IPS-18a (cell line): Measurements from ENCODE around the gene PANX2.

Source experiments
- H3K27ac ChIP-seq: one replicate; pipeline ENCODE4 v1.5.1; 2013; ENCODE audit warnings: low read length
- H3K27me3 ChIP-seq: one replicate; pipeline ENCODE4 v1.6.1; 2013; ENCODE audit warnings: mild to moderate bottlenecking, low read length; ENCODE audit not compliant: control insufficient read depth, insufficient read depth
- H3K36me3 ChIP-seq: one replicate; pipeline ENCODE4 v1.6.1; 2013; ENCODE audit warnings: low read depth, low read length; ENCODE audit not compliant: control insufficient read depth
- H3K4me1 ChIP-seq: one replicate; pipeline ENCODE4 v1.6.1; 2013; ENCODE audit warnings: low read depth, low read length; ENCODE audit not compliant: control insufficient read depth
- H3K4me3 ChIP-seq: one replicate; pipeline ENCODE4 v1.5.1; 2013; ENCODE audit warnings: low read length
- H3K9ac ChIP-seq: one replicate; pipeline ENCODE4 v1.6.1; 2013; ENCODE audit warnings: mild to moderate bottlenecking, low read length, moderate library complexity
- H3K9me3 ChIP-seq: one replicate; pipeline ENCODE4 v1.6.1; 2013; ENCODE audit warnings: low read depth, low read length; ENCODE audit not compliant: control insufficient read depth

PANX2 gene

DNA sequence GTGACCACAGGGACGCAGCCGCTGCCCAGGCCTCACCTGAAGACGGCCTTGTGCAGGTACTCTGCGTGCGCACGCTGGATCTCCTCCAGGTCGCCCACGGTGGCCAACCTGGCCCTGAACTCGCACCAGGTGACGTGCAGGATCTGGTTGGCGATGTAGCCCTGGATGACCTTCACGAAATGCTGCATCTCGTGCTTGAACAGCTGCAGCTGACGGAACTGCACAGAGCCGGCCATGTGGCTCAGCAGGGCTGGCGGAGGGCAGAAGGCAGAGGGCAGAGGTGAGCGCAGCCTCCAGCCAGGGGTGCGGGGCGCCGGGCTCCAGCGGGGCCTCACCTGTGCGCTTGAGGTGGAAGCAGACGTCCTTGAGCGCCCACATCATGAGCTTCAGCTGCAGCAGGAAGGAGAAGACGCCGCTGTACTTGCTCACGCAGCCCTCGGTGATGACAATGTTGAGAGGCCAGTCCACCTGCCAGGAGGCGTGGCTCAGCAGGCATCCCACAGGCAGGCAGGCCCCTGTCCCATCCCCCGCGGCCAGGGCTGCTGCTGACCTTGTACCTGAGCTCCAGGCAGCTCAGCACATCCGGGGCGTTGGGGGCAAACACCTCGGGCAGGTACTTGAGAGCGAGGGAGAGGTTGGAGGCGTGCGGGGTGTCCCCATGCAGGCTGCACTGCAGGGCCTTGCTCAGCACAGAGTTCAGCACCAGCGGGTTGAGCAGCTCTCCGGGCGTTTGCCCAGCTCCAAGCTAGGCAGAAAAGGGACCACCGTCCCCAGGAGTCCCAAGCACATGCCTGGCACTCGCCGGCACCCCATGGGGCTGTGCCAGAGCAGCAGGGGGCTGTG lies 47.8 kb downstream of the PANX2 start:
- H3K4me3 ChIP-seq: no peak overlapping the region
- peaks cover 49% of the 10 kb centered on the region for H3K36me3 ChIP-seq
- H3K9ac ChIP-seq: no peak overlapping the region
- no peaks in the 10 kb centered on the region for H3K4me1 ChIP-seq
- no peak overlapping the region for H3K27ac ChIP-seq
- no peaks in the 10 kb centered on the region for H3K9me3 ChIP-seq
- no peaks in the 10 kb centered on the region for H3K27me3 ChIP-seq

DNA sequence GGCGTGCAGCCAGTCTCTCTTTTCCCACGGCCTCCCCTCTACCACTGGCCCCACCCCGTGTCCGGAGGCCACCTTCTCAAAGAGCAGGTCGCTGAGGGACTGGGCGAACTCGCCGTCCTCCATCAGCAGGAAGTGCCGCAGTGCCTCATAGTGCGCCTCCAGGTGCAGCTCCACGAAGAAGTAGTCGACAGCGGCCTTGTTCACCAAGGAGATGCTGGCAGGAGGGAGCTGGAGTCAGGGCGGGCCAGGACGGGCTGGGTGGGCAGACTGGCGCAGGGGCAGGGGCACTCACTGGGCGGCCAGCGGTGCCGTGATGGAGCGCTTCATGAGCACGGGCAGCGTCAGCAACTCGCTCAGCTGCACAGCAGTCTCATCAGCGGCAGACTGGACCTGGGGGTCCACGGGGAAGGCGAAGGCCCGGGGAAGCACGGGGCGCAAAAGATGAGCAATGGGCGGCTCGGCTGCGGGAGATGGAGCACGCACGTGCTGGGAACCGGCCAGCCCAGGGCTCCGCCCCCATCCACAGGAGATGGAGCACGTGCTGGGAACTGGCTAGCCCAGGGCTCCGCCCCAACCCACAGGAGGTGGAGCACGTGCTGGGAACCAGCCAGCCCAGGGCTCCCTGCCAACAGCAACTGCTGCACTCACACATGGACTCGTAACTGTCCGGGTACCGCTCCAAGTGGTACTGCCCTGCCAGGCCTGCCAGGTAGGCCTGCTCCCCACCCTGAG lies 48.6 kb downstream of the PANX2 start:
- Histone ChIP-seq H3K27ac (no peak overlapping the region), H3K27me3 (no peaks in the 10 kb centered on the region), H3K4me1 (no peaks in the 10 kb centered on the region), H3K36me3 (peaks cover 54% of the 10 kb centered on the region), H3K4me3 (no peak overlapping the region), H3K9me3 (no peaks in the 10 kb centered on the region), H3K9ac (no peak overlapping the region)

DNA sequence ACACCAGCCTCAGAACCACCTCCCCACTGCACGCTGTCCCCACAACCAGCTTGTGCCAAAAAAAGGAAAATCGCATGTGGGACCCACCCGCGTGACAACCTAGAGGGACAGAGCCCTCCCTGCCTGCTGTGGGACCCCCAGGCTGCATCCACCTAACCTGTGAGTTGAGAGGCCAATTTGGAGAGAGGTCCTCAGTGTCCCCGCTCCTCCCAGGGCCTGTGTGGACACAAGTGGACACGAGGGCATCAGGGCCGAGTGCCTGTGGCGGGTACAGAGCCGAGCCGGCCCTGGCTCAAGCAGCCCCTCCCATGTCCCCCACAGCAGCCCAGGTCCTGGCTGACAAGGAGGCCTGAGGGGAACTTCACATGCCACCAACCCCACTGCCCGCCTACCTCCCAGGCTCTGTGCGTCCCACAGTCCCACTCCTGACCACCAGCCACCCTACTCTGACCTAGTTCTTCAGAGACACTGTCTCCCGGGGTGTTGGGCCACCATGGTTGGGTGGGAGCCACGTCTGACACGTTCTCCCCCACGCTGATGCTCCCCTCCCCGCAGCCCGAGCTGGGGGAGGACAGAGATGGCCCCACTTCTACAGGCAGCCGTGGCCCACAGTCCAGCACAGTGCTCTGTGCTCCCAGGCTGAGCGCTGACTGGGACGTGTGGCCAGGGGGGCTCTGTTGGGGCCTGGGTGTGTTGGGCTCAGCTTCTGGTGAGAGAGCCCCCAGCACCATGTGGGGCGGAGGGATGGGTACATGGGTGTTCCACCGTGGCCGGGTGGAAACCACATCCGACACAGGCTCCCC lies 49.5 kb downstream of the PANX2 start:
- no peaks in the 10 kb centered on the region for H3K27me3 ChIP-seq
- H3K9me3 ChIP-seq: no peaks in the 10 kb centered on the region
- no peak overlapping the region for H3K4me3 ChIP-seq
- no peak overlapping the region for H3K27ac ChIP-seq
- H3K36me3 ChIP-seq: peaks cover 50% of the 10 kb centered on the region
- H3K9ac ChIP-seq: no peak overlapping the region
- no peaks in the 10 kb centered on the region for H3K4me1 ChIP-seq

DNA sequence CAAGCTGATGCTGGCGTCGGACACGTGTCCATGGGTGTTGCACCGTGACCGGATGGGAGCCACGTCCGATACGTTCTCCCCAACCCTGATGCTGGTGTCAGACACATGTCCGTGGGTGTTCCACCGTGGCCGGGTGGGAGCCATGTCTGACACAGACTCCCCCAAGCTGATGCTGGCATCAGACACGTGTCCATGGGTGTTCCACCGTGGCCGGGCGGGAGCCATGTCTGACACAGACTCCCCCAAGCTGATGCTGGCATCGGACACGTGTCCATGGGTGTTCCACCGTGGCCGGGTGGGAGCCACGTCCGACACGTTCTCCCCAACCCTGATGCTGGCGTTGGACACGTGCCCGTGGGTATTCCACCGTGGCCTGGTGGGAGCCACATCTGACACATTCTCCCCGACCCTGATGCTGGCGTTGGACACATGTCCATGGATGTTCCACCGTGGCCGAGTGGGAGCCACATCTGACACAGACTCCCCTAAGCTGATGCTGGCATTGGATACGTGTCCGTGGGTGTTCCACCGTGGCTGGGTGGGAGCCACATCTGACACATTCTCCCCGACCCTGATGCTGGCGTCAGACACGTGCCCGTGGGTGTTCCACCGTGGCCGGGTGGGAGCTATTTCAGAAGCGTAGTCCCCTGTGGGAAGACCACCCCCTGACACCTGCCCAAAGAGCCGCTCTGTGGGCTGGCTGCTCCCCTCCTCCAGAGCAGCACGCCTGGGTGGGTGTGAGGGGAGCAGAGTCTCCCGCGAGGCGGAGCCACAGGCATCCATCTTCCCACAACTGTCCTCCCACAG lies 50.3 kb downstream of the PANX2 start:
- Histone ChIP-seq H3K27ac (no peak overlapping the region), H3K36me3 (peaks cover 47% of the 10 kb centered on the region), H3K9ac (no peak overlapping the region), H3K4me3 (no peak overlapping the region), H3K9me3 (no peaks in the 10 kb centered on the region), H3K27me3 (no peaks in the 10 kb centered on the region), H3K4me1 (no peaks in the 10 kb centered on the region)

DNA sequence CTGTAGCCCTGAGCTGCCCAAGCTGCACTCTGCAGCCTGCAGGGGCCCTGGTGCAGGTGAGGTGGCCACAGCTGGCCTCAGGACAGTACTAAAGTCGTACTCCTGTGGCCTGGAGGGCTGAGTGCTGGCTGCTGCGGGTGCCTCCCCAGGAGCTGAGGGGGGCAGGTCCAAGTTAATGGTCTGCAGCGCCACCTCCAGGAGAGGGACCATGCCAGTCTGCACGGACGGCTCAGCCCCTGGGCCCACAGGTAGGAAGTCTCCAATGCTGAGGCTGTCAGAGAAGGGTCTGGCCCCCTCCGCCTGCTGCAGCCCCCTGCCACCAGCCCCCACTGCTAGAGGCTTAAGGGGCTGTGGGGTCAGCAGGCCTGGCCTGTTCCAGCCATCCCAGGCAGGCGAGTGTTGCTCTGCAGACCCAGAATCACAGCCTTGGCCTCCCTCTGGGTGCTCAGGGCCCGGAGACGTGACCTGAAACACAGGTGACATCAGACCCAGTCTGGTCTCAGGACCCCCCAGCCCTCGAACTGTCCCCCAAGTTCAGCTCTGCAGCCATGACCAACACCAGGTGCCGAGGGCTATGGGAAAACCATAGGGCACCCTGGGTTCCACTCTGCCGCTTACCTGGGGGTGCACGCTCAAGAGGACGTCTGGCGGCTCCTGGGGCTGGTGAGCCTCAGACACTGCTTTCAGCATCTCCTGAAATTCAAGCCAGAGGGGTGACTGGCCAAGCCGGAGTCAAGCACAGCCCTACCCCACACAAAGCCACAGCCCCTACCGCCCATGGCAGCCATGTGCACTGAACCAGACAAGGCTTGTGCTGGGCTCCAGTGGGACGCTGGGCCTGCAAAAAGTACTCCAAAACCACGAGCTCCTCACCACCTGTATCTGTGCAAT lies 51.1 kb downstream of the PANX2 start:
- Histone ChIP-seq H3K4me3 (no peak overlapping the region), H3K27me3 (no peaks in the 10 kb centered on the region), H3K9me3 (no peaks in the 10 kb centered on the region), H3K4me1 (no peaks in the 10 kb centered on the region), H3K36me3 (peaks cover 43% of the 10 kb centered on the region), H3K27ac (no peak overlapping the region), H3K9ac (no peak overlapping the region)

DNA sequence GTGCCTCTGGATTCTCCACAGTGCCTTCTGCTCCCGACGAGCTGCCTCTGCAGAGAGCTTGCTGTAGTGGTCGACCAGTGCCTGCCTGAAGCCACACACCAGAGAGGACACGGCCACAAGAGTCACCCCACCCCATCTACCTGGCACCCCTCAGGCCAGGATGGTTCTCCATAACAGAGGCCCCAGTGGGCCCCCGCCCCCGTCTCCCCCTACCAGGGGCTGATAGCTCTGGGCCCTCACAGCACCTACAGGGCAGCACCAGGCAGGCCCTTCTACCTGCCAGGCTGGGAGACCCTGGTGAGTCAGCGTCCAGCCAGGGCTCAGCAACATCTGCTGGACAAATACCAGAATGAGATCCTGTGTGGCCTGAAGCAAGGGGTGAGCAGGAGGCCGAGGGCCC lies 52.0 kb downstream of the PANX2 start:
- H3K36me3 ChIP-seq: peaks cover 35% of the 10 kb centered on the region
- H3K27ac ChIP-seq: no peak overlapping the region
- H3K9me3 ChIP-seq: no peaks in the 10 kb centered on the region
- H3K4me1 ChIP-seq: no peaks in the 10 kb centered on the region
- no peaks in the 10 kb centered on the region for H3K27me3 ChIP-seq
- H3K9ac ChIP-seq: no peak overlapping the region
- no peak overlapping the region for H3K4me3 ChIP-seq

DNA sequence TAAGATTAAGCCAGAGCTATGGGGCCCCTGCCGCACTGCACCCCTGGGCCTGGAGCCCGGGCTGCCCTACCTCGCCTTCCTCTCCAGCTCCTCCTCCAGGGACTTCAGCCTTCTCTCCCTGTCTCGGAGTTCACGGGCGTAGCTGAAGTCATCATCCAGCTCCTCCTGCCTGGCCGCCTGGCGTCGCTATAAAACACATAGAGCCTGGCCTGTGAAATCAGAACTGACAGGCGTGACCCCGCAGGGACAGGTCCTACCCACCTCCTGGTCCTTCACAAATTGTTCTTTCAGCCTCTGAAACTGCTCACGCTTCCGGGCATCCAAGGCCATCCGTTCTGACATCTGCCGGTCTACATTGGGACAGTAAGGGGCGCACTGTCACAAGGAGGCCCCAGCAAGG lies 53.5 kb downstream of the PANX2 start:
- Histone ChIP-seq H3K9ac (no peak overlapping the region), H3K27me3 (no peaks in the 10 kb centered on the region), H3K4me3 (no peak overlapping the region), H3K36me3 (peaks cover 24% of the 10 kb centered on the region), H3K9me3 (no peaks in the 10 kb centered on the region), H3K27ac (no peak overlapping the region), H3K4me1 (no peaks in the 10 kb centered on the region)

DNA sequence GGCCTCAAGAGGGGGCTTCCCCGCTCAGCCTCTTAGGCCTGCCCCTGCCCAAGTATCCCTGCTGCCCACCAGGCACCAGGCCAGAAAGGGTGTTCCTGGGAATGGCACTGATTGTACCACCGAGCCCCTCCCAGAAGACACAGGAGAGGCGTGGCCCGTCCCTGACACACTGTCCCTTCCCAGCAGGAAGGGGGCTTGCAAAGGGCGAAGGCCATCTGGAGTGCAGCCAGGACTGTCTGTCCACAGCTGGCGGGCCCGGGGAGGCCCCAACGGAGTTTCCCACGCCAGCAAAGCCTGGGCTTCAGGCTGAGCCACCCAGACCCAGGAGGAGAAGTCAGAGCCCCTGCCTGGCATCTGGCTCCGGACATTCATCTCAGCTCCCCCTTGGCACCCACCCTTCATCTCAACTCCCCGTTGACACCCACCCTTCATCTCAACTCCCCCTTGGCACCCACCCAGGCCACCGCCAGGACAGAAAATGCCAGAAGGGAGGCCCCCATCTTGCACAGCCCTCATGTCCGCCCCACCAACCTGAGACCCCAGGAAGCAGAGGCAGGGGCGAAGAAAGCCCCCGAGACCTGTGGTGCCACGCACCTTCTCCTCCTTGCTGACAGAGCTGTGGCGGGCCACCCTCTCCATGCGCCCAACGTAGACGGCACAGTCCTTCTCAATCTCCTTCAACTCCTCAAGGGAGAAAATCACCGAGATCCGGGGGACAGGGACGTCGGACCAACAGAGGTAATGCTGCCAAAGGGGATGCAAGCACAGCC lies 54.9 kb downstream of the PANX2 start:
- no peaks in the 10 kb centered on the region for H3K4me1 ChIP-seq
- peaks cover 24% of the 10 kb centered on the region for H3K36me3 ChIP-seq
- no peak overlapping the region for H3K27ac ChIP-seq

DNA sequence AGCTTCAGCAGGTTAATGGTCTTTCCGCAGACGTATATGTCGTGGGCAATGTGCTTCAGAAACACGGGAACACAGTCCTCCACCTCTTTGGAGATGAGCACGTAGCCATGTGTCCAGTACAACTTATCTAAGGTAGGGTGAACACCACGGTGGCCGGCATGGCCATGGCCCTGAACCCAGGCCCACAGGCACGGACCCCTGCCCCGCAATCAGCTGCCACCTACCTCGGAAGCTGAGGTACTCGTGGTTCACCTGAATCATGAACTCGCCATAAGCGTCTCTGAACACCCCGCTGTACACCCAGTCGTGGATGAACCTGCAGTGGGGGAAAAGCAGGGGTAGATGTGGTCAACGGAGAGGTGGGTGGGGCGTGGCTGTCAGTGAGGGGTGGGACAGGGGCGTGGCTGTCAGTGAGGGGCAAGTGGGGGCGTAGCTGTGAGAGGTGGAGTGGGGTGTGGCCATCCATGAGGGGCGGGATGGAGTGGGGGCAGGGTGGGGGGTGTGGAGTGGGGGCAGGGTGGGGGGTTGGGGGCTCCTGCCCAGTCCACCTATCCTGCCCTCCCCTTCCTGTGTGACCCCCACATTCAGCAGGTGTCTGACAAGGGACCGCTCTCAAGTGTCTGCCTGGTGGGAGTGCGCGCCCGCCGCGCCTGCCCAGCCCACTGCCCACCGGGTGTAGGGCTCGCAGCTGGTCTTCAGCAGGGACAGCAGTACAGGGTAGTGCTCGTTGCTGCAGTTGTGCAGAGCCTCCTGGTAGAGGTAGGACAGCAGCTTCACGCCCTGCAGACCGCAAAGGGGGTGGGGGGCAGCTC lies 55.7 kb downstream of the PANX2 start:
- Histone ChIP-seq H3K4me1 (no peaks in the 10 kb centered on the region), H3K4me3 (no peak overlapping the region), H3K27ac (no peak overlapping the region), H3K9me3 (no peaks in the 10 kb centered on the region), H3K27me3 (no peaks in the 10 kb centered on the region), H3K9ac (no peak overlapping the region), H3K36me3 (peaks cover 18% of the 10 kb centered on the region)

More for the DNA sequence above, 54.9 kb downstream of the PANX2 start:
- Histone ChIP-seq H3K9ac (no peak overlapping the region), H3K4me3 (no peak overlapping the region), H3K27me3 (no peaks in the 10 kb centered on the region), H3K9me3 (no peaks in the 10 kb centered on the region)
